T-helper 17 cell (primary cell): ENCODE results near the gene B4GALNT2. TPM values are rescaled to one million over a fixed set of nuclear protein-coding genes. Genes with fewer than 3 reads are reported as not detected.
"Not testable (repeated sequence)": the region's sequence is repeated elsewhere in the genome, so short reads cannot be mapped to it uniquely, and the experiment has no call there.

Source experiments
- ATAC-seq: fragments of 150-1000 bp; cut with Tn5 transposase; 2 replicates; pipeline ENCODE4 v1.10.0; 2021; ENCODE audit warnings: mild to moderate bottlenecking, moderate library complexity
- DNase-seq, 3 donors: peaks; one replicate each; pipeline versions ENCODE4 v3.0.0 to v3.0.0-alpha.2; 2020 to 2021
- H3K9me3 ChIP-seq: one replicate; pipeline ENCODE4 v1.7.0; 2013; ENCODE audit warnings: low read length, mild to moderate bottlenecking; ENCODE audit not compliant: control insufficient read depth, poor library complexity, severe bottlenecking
- H3K27ac Mint-ChIP-seq: one replicate; pipeline ENCODE4 v1.8.0; 2022; ENCODE audit warnings: mild to moderate bottlenecking, moderate library complexity, mixed read lengths
- H3K27me3 Mint-ChIP-seq: one replicate; pipeline ENCODE4 v1.8.0; 2022; ENCODE audit warnings: mixed read lengths
- H3K36me3 Mint-ChIP-seq: one replicate; pipeline ENCODE4 v1.8.0; 2022; ENCODE audit warnings: low read depth, mixed read lengths
- H3K4me1 Mint-ChIP-seq: one replicate; pipeline ENCODE4 v1.8.0; 2022; ENCODE audit warnings: mild to moderate bottlenecking, mixed read lengths
- H3K4me3 Mint-ChIP-seq: one replicate; pipeline ENCODE4 v1.8.0; 2022; ENCODE audit warnings: mild to moderate bottlenecking, moderate library complexity, mixed read lengths
- total RNA-seq, 4 donors: library from RNA in 2 of 4; stranded (reverse) in 2 of 4; gene quantifications; one replicate each; pipeline ENCODE4 v1.2.3 and lab custom pipeline; 2022 to 2026

Gene B4GALNT2
- total RNA-seq, 2 donors from 2014 or later = 0.15 to 0.18 TPM

DNA sequence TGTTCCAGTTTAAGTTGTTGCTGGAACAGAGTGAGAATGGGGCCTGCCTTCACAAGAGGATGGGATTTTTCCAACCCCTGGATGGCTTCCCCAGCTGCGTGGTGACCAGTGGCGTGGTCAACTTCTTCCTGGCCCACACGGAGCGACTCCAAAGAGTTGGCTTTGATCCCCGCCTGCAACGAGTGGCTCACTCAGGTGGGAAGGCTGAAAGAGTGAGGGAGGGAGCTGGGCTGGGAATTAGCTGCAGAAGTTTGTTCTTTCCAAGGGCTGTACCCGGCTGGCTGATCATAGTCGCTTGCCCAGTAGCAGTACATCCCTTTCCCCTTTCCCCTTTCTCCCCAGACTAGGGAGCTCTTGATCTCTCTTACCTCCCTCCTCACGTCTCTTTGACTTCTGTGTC lies 36.1 kb downstream of the B4GALNT2 start:
- ATAC-seq = no peak
- H3K4me1 Mint-ChIP-seq = no peaks in the 10 kb centered on the region

DNA sequence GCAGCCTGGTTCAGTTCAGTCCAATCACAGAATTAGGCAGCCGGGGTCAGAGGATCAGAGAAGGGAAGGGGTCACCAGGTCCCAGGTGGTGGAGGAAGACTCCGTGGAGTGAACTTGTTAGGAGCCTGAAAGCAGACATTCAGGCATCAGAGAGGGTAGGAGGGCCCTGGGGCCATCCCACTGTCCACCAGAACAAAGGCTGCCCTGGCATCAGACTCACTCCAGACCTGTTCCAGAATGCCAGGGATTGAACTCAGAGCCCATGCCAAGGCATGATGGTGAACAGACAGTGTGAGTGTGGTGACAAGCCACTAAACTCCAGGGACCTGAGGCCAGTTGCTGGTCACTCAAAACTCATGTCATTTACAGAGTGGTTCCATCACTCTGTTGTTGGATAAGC lies 37.6 kb downstream of the B4GALNT2 start:
- DNase-seq (no peak), ATAC-seq (no peak)
- H3K9me3 ChIP-seq = no peaks in the 10 kb centered on the region
- no peak overlapping the region for H3K27ac Mint-ChIP-seq
- no peaks in the 10 kb centered on the region for H3K4me1 Mint-ChIP-seq
- peaks cover 2% of the 10 kb centered on the region for H3K36me3 Mint-ChIP-seq
- peaks cover 62% of the 10 kb centered on the region for H3K27me3 Mint-ChIP-seq
- H3K4me3 Mint-ChIP-seq = no peak overlapping the region

More for the DNA sequence above, 36.1 kb downstream of the B4GALNT2 start:
- H3K9me3 ChIP-seq = no peaks in the 10 kb centered on the region
- Mint-ChIP-seq H3K27me3 (peaks cover 62% of the 10 kb centered on the region), H3K4me3 (no peak overlapping the region), H3K27ac (no peak overlapping the region), H3K36me3 (peaks cover 2% of the 10 kb centered on the region)
- DNase-seq = no peak

DNA sequence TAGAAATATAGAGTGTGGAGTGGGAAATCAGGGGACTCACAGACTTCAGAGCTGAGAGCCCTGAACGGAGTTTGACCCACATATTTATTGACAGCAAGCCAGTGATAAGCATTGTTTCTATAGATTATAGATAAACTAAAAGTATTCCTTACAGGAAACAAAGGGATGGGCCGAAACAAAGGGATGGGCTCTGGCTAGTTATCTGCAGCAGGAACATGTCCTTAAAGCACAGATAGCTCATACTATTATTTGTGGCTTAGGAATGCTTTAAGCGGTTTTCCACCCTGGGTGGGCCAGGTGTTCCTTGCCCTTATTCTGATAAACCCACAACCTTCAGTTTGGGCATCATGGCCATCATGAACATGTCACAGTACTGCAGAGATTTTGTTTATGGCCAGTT lies 38.1 kb downstream of the B4GALNT2 start:
- H3K9me3 ChIP-seq, H3K36me3 Mint-ChIP-seq, H3K4me3 Mint-ChIP-seq, H3K27ac Mint-ChIP-seq, ATAC-seq, H3K4me1 Mint-ChIP-seq, DNase-seq: not testable (repeated sequence)
- peaks cover 57% of the 10 kb centered on the region for H3K27me3 Mint-ChIP-seq

DNA sequence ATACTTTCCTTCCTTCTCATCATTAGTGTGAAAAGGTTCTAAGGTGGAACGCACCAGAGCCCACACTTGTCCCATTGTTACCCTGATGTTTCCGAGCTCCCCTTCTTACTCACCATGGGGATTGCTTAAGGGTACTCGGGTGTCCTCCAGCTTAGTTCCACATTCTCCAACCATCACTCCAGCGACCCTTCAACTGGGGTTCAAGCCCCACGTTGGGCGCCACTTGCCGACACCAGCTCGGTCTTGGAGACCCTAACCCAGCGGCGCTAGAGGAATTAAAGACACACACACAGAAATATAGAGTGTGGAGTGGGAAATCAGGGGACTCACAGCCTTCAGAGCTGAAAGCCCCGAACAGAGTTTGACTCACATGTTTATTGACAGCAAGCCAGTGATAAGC lies 43.4 kb downstream of the B4GALNT2 start:
- H3K9me3 ChIP-seq = peaks cover 12% of the 10 kb centered on the region
- H3K4me3 Mint-ChIP-seq, ATAC-seq, DNase-seq, H3K27ac Mint-ChIP-seq, H3K36me3 Mint-ChIP-seq, H3K4me1 Mint-ChIP-seq: not testable (repeated sequence)
- peaks cover 12% of the 10 kb centered on the region for H3K27me3 Mint-ChIP-seq

DNA sequence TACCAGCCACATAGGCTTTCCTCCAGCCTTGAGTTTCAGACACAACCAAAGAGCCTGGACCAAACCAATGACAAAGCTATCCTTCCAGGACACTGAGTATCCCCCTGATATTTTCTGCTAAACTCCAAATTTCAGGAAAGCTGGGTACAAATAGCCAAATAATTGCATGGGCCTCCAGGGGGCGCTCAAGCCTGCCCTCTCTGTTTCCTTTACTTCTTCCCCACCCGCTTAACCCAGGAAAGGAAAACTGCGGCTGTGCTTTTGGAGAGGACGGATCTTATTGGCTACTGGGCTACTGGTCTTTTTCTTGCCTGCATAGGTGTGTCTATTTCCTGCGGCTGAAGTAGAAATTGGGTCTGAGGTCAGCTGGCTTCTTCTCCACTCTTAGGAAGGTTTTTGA lies 47.7 kb downstream of the B4GALNT2 start:
- H3K27ac Mint-ChIP-seq = no peak overlapping the region
- H3K27me3 Mint-ChIP-seq = no peaks in the 10 kb centered on the region
- peak; percentile 41 to 49 (median 46) for DNase-seq

DNA sequence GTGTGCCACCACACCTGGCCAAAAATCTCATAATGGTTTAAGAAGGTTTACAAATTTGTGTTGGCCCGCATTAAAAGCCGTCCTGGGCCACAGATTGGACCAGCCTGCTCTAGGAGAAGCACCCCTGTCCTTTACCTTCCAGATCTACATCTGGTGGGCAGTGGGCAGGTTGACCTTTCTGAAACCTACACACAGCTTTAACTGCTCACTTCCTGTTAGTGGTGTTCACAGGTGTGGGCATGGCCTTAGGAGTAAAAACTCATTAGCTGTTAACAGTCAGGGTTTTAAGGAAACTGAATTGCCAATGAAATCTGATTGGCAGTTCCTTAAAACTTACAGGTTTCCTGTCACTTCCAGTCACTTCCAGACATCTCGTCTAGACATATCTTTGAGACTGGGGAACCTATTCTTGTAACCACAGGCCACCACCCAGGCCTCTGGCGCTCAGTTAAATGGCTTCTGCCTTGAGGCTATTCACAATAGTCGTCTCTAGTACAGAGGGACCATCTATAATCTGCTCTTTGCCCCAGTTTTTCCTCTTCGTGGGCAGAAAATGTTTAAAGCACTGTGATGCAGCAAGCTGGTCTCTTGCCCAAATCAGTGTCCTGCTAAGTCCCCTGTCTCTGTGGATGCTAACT lies 48.5 kb downstream of the B4GALNT2 start:
- H3K27me3 Mint-ChIP-seq = no peaks in the 10 kb centered on the region
- DNase-seq (no peak), ATAC-seq (no peak)
- H3K4me1 Mint-ChIP-seq = peaks cover 2% of the 10 kb centered on the region
- H3K36me3 Mint-ChIP-seq = no peaks in the 10 kb centered on the region
- no peak overlapping the region for H3K27ac Mint-ChIP-seq
- H3K4me3 Mint-ChIP-seq = no peak overlapping the region
- peaks cover 9% of the 10 kb centered on the region for H3K9me3 ChIP-seq

More for the DNA sequence above, 47.7 kb downstream of the B4GALNT2 start:
- peaks cover 2% of the 10 kb centered on the region for H3K4me1 Mint-ChIP-seq
- H3K9me3 ChIP-seq = peaks cover 12% of the 10 kb centered on the region
- peak; percentile 57 for ATAC-seq
- no peak overlapping the region for H3K4me3 Mint-ChIP-seq
- no peaks in the 10 kb centered on the region for H3K36me3 Mint-ChIP-seq

DNA sequence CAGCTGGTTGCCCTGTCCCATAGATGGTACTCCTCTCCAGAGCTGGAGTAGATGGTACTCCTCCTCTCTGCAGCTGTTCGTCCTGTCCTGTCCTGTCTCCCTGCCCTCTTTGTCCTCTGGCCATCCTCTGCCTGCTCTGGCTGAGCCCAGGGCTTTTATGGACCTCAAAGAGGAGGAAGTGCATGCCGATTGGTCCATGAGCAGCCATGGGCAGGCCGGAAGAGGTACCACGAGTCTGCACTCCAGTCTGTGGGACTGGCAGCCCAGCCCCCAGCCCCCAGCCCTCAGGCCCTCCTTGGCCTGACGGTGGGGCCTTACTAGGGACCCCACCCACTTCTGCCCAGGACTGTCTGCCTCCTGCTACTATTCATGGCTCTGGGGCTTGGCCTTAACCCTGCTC lies 50.8 kb downstream of the B4GALNT2 start:
- no peak for DNase-seq
- no peak overlapping the region for H3K4me3 Mint-ChIP-seq
- H3K27me3 Mint-ChIP-seq = no peaks in the 10 kb centered on the region
- H3K36me3 Mint-ChIP-seq = no peaks in the 10 kb centered on the region
- no peak for ATAC-seq
- no peak overlapping the region for H3K27ac Mint-ChIP-seq
- no peaks in the 10 kb centered on the region for H3K9me3 ChIP-seq
- peaks cover 2% of the 10 kb centered on the region for H3K4me1 Mint-ChIP-seq

DNA sequence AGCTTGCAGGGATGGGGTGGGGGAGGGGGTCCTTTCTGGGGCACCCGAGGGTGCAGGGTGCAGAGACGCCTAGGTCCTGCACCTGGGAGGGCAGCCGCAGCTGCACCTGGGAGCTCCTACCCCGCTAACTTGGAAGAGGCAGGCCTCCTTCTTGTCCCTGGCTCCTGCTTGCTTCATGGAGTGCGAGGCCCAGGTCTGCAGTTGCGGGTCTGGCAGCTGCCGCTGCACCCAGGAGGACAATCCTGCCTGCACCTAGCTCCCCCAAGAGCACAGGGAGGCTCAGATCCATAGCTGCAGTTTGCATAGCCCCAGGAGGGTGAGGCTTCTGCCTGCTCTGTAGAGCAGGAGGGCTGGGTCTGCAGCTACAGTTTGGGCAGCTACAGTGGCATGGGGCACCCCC lies 51.2 kb downstream of the B4GALNT2 start:
- no peak overlapping the region for H3K27ac Mint-ChIP-seq
- no peaks in the 10 kb centered on the region for H3K9me3 ChIP-seq
- H3K27me3 Mint-ChIP-seq = no peaks in the 10 kb centered on the region
- no peak overlapping the region for H3K4me3 Mint-ChIP-seq
- no peak for DNase-seq
- no peaks in the 10 kb centered on the region for H3K36me3 Mint-ChIP-seq
- peaks cover 2% of the 10 kb centered on the region for H3K4me1 Mint-ChIP-seq
- ATAC-seq = no peak

DNA sequence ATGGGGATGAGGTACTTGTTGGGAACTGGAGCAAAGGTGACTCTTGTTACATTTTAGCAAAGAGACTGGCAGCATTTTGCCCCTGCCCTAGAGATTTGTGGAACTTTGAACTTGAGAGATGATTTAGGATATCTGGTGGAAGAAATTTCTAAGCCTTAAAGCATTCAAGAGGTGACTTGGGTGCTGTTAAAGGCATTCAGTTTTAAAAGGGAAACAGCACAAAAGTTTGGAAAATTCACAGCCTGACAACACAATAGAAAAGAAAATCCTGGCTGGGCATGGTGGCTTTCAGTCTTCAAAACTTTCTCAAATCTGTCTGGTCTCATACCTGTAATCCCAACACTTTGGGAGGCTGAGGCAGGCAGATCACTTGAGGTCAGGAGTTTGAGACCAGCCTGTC lies 52.0 kb downstream of the B4GALNT2 start:
- H3K4me1 Mint-ChIP-seq, ATAC-seq, H3K27ac Mint-ChIP-seq, H3K9me3 ChIP-seq, H3K27me3 Mint-ChIP-seq, H3K36me3 Mint-ChIP-seq, H3K4me3 Mint-ChIP-seq, DNase-seq: not testable (repeated sequence)

DNA sequence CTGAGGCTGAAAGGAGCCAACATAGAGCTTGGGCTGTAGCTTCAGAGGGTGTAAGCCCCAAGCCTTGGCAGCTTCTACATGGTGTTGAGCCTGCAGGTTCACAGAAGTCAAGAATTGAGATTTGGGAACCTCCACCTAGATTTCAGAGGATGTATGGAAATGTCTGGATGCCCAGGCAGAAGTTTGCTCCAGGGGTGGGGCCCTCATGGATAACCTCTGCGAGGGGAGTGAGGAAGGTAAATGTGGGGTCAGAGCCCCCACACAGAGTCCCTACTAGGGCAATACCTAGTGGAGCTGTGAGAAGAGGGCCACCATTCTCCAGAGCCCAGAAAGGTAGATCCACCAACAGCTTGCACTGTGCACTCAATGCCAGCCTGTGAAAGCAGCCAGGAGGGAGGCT lies 52.8 kb downstream of the B4GALNT2 start:
- not testable (repeated sequence) for H3K4me1 Mint-ChIP-seq, ATAC-seq

DNA sequence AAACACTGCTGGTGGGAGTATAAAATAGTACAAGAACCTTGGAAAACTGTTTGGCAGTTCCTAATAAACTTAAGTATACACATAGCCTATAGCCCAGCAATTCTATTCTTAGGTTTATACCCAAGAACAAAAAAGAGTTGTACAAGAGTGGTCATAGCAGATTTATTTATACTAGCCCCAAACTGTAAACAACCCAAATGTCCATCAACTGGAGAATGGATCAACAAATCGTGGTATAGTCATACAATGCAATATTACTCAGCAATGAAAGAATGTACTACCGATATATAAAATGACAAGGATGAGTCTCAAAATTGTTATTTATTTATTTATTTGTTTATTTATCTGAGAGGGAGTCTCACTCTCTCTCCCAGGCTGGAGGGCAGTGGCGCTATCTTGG lies 54.7 kb downstream of the B4GALNT2 start:
- DNase-seq = no peak
- H3K9me3 ChIP-seq = no peaks in the 10 kb centered on the region
- ATAC-seq = no peak
- peaks cover 9% of the 10 kb centered on the region for H3K4me1 Mint-ChIP-seq
- H3K27ac Mint-ChIP-seq = no peak overlapping the region
- no peaks in the 10 kb centered on the region for H3K36me3 Mint-ChIP-seq
- peaks cover 3% of the 10 kb centered on the region for H3K27me3 Mint-ChIP-seq
- no peak overlapping the region for H3K4me3 Mint-ChIP-seq

More for the DNA sequence above, 52.8 kb downstream of the B4GALNT2 start:
- not testable (repeated sequence) for DNase-seq, H3K27ac Mint-ChIP-seq, H3K36me3 Mint-ChIP-seq, H3K27me3 Mint-ChIP-seq, H3K4me3 Mint-ChIP-seq, H3K9me3 ChIP-seq

DNA sequence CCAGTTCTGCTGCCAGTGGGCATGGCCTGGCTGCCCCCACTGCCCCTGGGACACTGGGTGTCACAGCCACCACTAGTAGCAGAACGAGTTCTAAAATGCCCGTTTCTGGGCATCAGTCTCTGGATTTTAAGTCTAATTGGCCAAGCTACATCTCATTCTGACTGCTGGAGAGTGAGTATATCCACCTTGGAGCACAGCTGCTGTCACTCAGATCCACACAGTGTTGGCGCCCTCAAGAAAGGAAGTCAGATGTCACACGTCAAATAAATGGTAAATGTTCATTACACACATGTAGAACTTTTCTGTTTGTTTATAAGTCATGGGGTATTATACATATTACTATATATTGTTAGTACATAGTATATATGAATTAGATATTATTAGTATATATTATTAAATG lies 58.4 kb downstream of the B4GALNT2 start:
- no peaks in the 10 kb centered on the region for H3K36me3 Mint-ChIP-seq
- H3K4me1 Mint-ChIP-seq = peaks cover 25% of the 10 kb centered on the region
- H3K27ac Mint-ChIP-seq = no peak overlapping the region
- ATAC-seq (no peak), DNase-seq (no peak)
- no peaks in the 10 kb centered on the region for H3K9me3 ChIP-seq
- peaks cover 7% of the 10 kb centered on the region for H3K27me3 Mint-ChIP-seq
- H3K4me3 Mint-ChIP-seq = no peak overlapping the region

DNA sequence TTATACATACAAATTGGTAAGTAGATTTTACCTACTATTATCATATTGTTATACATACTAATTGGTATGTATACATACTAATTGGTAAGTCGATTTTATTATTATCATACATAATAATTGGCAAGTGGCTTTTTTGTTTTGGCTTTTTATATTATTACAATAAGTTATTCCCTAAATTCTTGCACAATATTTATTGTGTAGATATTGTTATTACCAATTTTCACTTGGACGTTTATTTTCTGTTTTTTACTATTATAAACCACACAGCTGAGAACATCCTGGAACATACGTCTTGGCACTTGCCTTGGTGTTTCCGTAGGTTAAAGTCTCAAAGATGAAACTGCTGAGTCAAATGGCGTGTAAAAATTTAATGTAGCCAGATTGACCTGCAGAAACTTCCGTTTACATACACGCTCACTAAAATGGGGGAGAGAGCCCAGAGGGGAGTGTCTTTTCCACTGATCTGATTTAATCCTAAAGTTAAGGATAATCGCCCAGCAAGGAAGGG lies 58.9 kb downstream of the B4GALNT2 start:
- H3K36me3 Mint-ChIP-seq = no peaks in the 10 kb centered on the region
- no peaks in the 10 kb centered on the region for H3K9me3 ChIP-seq
- peaks cover 26% of the 10 kb centered on the region for H3K4me1 Mint-ChIP-seq
- peaks cover 7% of the 10 kb centered on the region for H3K27me3 Mint-ChIP-seq
- H3K27ac Mint-ChIP-seq = peak overlapping the region; percentile 99
- peak overlapping the region; percentile 96 for H3K4me3 Mint-ChIP-seq
- DNase-seq = no peak
- no peak for ATAC-seq
